Natural killer cell (primary cell): ENCODE measurements around the gene GEMIN4. TPM values are rescaled to one million over a fixed set of nuclear protein-coding genes. Genes with fewer than 3 reads are reported as not detected.

Experiments
- ATAC-seq, 3 donors: fragments of 150-1000 bp in 2 of 3; fragments of 200-7000 bp in 1 of 3; cut with Tn5 transposase; 1 replicate in 1 of 3; 2 replicates in 2 of 3; pipeline ENCODE4 v1.10.0; 2021; ENCODE audit warnings: mild to moderate bottlenecking in 2 of 3, moderate library complexity in 2 of 3
- DNase-seq, 2 donors: peaks; one replicate each; pipeline versions ENCODE4 v3.0.0 to v3.0.0-alpha.2; 2013 to 2021; ENCODE audit warnings: mixed read lengths in 1 of 2
- H3K27ac ChIP-seq: one replicate; pipeline ENCODE4 v1.5.1; 2013; ENCODE audit warnings: mild to moderate bottlenecking, low read length
- H3K27me3 ChIP-seq: one replicate; pipeline ENCODE4 v1.6.1; 2013; ENCODE audit warnings: low read length; ENCODE audit not compliant: control insufficient read depth, insufficient read depth
- H3K36me3 ChIP-seq: one replicate; pipeline ENCODE4 v1.6.1; 2013; ENCODE audit warnings: low read length; ENCODE audit not compliant: control insufficient read depth, insufficient read depth
- H3K4me1 ChIP-seq: one replicate; pipeline ENCODE4 v1.6.1; 2013; ENCODE audit warnings: low read length; ENCODE audit not compliant: control insufficient read depth, insufficient read depth
- H3K4me3 ChIP-seq: one replicate; pipeline ENCODE4 v1.5.1; 2013; ENCODE audit warnings: low read length
- H3K9me3 ChIP-seq: one replicate; pipeline ENCODE4 v1.6.1; 2013; ENCODE audit warnings: low read length; ENCODE audit not compliant: control insufficient read depth, insufficient read depth
- H3K27ac Mint-ChIP-seq, 2 donors: one replicate each; pipeline ENCODE4 v1.8.0; 2022; ENCODE audit warnings: mild to moderate bottlenecking in 2 of 2, mixed read lengths in 2 of 2, moderate library complexity in 1 of 2
- H3K27me3 Mint-ChIP-seq, 2 donors: one replicate each; pipeline ENCODE4 v1.8.0; 2022; ENCODE audit warnings: low read depth in 2 of 2, mixed read lengths in 2 of 2
- H3K36me3 Mint-ChIP-seq: one replicate; pipeline ENCODE4 v1.8.0; 2022; ENCODE audit warnings: mixed read lengths
- H3K4me1 Mint-ChIP-seq, 2 donors: one replicate each; pipeline ENCODE4 v1.8.0; 2022; ENCODE audit warnings: mixed read lengths in 2 of 2
- H3K4me3 Mint-ChIP-seq: one replicate; pipeline ENCODE4 v1.8.0; 2022; ENCODE audit warnings: mild to moderate bottlenecking, moderate library complexity, mixed read lengths
- H3K9me3 Mint-ChIP-seq, 2 donors: one replicate each; pipeline ENCODE4 v1.8.0; 2022; ENCODE audit warnings: mixed read lengths in 2 of 2
- CTCF ChIP-seq: fragments of 200-600 bp; IDR thresholded peaks from one replicate; pipeline ENCODE4 v1.8.0; 2022; ENCODE audit warnings: antibody characterized with exemption
- WGBS: methylation state at CpG from one replicate; pipeline ENCODE4 v1.1.7; 2013; ENCODE audit warnings: missing lambda C conversion rate; ENCODE audit not compliant: insufficient coverage; 5-methylcytosine and 5-hydroxymethylcytosine counted together
- intact Hi-C: fragments of 100-400 bp; cut with micrococcal nuclease; formaldehyde crosslinking; loops from one replicate; pipeline ENCODE4 v1.14.2; 2022
- total RNA-seq, 4 donors: library from RNA; stranded (reverse); fragments of 120-200 nt in 1 of 4; gene quantifications; one replicate each; pipeline versions ENCODE4 v1.2.3 to v1.2.4, GENCODE V29; 2013 to 2022

Gene GEMIN4
- total RNA-seq, 3 donors from 2014 or later (not counting 1 experiment from before 2014, with no cell fraction given), result 13.7 to 17.1 (median 13.7) TPM

- H3K4me3 Mint-ChIP-seq, result no peak overlapping the region
- H3K27me3 ChIP-seq, result no peaks in the 10 kb centered on the region
- peaks cover 18% of the 10 kb centered on the region for H3K36me3 ChIP-seq
- H3K9me3 ChIP-seq, result no peaks in the 10 kb centered on the region
- intact Hi-C loops, result no loop called here
- peaks cover under 1% of the 10 kb centered on the region for H3K4me1 ChIP-seq
- peaks cover 10% of the 10 kb centered on the region for H3K36me3 Mint-ChIP-seq
- WGBS, result 76% methylated on average over 5 of the region's 5 CpGs
- H3K27ac Mint-ChIP-seq, result no peak overlapping the region
- H3K4me3 ChIP-seq, result no peak overlapping the region
- no peaks in the 10 kb centered on the region for H3K9me3 Mint-ChIP-seq
- no peak overlapping the region for H3K27ac ChIP-seq
- H3K27me3 Mint-ChIP-seq, result no peaks in the 10 kb centered on the region
- no peak for ATAC-seq
- peaks cover 20 to 28% of the 10 kb centered on the region in 2 donors for H3K4me1 Mint-ChIP-seq
- TF ChIP-seq CTCF, result no peak
- no peak for DNase-seq
Measured at GRCh38 chr17:708132-708531, 43.9 kb downstream of the GEMIN4 start.

- WGBS, result 97% methylated on average over 6 of the region's 6 CpGs
- H3K36me3 ChIP-seq, result peaks cover 18% of the 10 kb centered on the region
- no peak overlapping the region for H3K27ac ChIP-seq
- H3K4me3 Mint-ChIP-seq, result no peak overlapping the region
- H3K4me1 Mint-ChIP-seq, result peaks cover 13 to 21% of the 10 kb centered on the region in 2 donors
- no peaks in the 10 kb centered on the region for H3K4me1 ChIP-seq
- H3K4me3 ChIP-seq, result no peak overlapping the region
- no peak overlapping the region for H3K27ac Mint-ChIP-seq
- peaks cover 10% of the 10 kb centered on the region for H3K36me3 Mint-ChIP-seq
- H3K27me3 Mint-ChIP-seq, result no peaks in the 10 kb centered on the region
- no peaks in the 10 kb centered on the region for H3K9me3 ChIP-seq
- no peak for TF ChIP-seq CTCF
- no peaks in the 10 kb centered on the region for H3K27me3 ChIP-seq
- H3K9me3 Mint-ChIP-seq, result no peaks in the 10 kb centered on the region
- ATAC-seq (no peak), DNase-seq (no peak)
- intact Hi-C loops, result no loop called here
Measured at GRCh38 chr17:705863-706262, 46.2 kb downstream of the GEMIN4 start.

DNA sequence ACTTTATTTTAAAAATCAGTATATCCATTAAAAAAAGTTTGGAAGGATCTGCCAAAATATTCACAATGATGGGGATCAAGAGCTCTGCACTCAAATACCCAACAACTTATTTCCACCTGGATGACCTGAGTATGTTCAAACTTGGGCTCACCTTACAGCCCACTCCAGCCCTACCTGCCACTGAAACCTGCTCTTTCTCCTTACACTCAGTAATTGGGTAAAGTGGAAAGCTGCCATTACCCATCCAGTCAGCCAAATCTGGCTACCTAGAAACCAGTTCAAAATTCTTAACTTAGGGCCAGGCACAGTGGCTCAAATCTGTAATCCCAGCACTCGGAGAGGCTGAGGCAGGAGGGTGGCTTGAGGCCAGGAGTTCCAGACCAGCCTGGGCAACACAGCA, 47.1 kb downstream of the GEMIN4 start:
- H3K4me3 ChIP-seq, result no peak overlapping the region
- 100% methylated on average over 1 of the region's 1 CpG for WGBS
- intact Hi-C loops, result no loop called here
- H3K4me3 Mint-ChIP-seq, result no peak overlapping the region
- H3K9me3 ChIP-seq, result no peaks in the 10 kb centered on the region
- no peaks in the 10 kb centered on the region for H3K27me3 ChIP-seq
- peaks cover 10% of the 10 kb centered on the region for H3K36me3 Mint-ChIP-seq
- H3K27ac ChIP-seq, result no peak overlapping the region
- DNase-seq (no peak), ATAC-seq (no peak)
- H3K4me1 Mint-ChIP-seq, result peaks cover 13 to 21% of the 10 kb centered on the region in 2 donors
- no peaks in the 10 kb centered on the region for H3K9me3 Mint-ChIP-seq
- H3K36me3 ChIP-seq, result peaks cover 18% of the 10 kb centered on the region
- H3K4me1 ChIP-seq, result no peaks in the 10 kb centered on the region
- no peak overlapping the region for H3K27ac Mint-ChIP-seq
- no peaks in the 10 kb centered on the region for H3K27me3 Mint-ChIP-seq
- no peak for TF ChIP-seq CTCF
